Testis (tissue), 2 donors: ENCODE data around the gene ADCY2.

Source experiments
- CTCF ChIP-seq, 3 experiments: fragments of 450-650 bp in 2 of 3; fragments of 200-600 bp in 1 of 3; sonication (generic) in 1 of 3; IDR thresholded peaks; one replicate each; pipeline ENCODE4 v1.5.1; 2016 to 2019; ENCODE audit warnings: antibody characterized with exemption in 3 of 3, mild to moderate bottlenecking in 2 of 3, moderate library complexity in 1 of 3
- POLR2A ChIP-seq: fragments of 450-650 bp; IDR thresholded peaks from one replicate; pipeline ENCODE4 v1.6.1; 2017; ENCODE audit warnings: antibody characterized with exemption, mild to moderate bottlenecking, moderate library complexity

- TF ChIP-seq CTCF (IDR thresholded peaks at IDR 0.05) (no peak), POLR2A (no peak)
These were observed 242.5 kb downstream of the ADCY2 start for GRCh38 chr5:7638456-7638855.
